ENCODE measurements around the gene OLA1. TPM values are rescaled to one million over a fixed set of nuclear protein-coding genes. Genes with fewer than 3 reads are reported as not detected.

Gene OLA1
- total RNA-seq, result 10 to 100 TPM; 72.7 to 85.1 (median 78.3) TPM

DNA sequence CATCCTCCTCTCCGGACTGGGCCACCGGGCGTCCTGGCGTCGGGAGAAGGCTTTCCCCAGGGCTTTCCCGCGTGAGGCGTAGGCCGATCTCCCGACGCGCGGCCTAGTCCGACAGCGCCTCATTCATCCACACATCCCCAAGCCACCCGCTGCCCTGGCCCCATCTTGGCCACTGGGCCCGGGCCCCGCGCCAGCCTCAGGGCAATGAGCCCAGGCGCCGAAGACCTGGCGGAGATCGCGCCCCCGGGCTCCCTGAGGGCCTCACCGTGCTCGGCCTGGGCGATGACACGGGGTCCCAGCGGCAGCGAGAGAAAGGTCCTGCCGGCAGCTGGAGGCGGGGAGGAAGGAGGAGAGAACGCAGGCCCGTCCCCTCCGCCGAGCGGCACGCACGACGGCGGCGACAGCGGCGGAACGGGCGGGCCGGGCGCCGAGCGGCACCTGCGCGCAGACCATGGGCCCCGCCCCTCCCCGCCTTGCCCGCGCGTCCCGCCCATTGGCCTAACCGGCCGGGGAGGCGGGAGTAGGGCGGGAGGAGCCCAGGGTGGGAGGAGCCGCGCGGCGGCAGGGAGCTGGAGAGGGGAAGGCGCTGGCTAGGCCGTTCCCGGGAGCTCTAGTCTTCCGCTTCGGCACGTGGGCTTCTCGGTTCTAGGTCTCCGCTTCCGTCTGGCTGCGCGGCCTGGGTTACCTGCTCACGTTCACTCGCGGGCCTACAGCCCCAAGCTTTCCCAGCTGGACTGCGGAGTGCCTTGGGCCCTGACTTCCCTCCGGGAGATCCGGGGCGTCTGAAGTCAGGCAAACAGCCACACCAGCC, at the start of gene OLA1:
Gene OLA1, minus strand, starts transcription at position 346 of the 811 bp plus-strand sequence. CDS start 1,717 bp downstream, outside the sequence.
- 0% methylated on average over 4 to 12 of the region's 85 CpGs for WGBS, 2 donors
- H3K27me3 ChIP-seq, result no peaks in the 10 kb centered on the region
- DNase-seq, result peak; percentile 68
- peak within 1 kb of the TSS; percentile 71 to 95 (median 86) for H3K4me3 ChIP-seq
- H3K27ac ChIP-seq, result peak within 1 kb of the TSS; percentile 83 to 91 (median 85)
- H3K4me1 ChIP-seq, result peaks cover 5 to 40% (median 10%) of the 10 kb centered on the region in 3 donors
- H3K9me3 ChIP-seq, result no peaks in the 10 kb centered on the region
- H3K36me3 ChIP-seq, result peaks cover 0 to 25% (median 4%) of the 10 kb centered on the region in 3 donors
- intact Hi-C loops (cut with DNase I), result no loop called here
- TF ChIP-seq, protein P1, sequence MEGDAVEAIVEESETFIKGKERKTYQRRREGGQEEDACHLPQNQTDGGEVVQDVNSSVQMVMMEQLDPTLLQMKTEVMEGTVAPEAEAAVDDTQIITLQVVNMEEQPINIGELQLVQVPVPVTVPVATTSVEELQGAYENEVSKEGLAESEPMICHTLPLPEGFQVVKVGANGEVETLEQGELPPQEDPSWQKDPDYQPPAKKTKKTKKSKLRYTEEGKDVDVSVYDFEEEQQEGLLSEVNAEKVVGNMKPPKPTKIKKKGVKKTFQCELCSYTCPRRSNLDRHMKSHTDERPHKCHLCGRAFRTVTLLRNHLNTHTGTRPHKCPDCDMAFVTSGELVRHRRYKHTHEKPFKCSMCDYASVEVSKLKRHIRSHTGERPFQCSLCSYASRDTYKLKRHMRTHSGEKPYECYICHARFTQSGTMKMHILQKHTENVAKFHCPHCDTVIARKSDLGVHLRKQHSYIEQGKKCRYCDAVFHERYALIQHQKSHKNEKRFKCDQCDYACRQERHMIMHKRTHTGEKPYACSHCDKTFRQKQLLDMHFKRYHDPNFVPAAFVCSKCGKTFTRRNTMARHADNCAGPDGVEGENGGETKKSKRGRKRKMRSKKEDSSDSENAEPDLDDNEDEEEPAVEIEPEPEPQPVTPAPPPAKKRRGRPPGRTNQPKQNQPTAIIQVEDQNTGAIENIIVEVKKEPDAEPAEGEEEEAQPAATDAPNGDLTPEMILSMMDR (IDR thresholded peaks at IDR 0.05), result peak in 1 of 6 experiments; percentile 7
- TF ChIP-seq POLR2A (IDR thresholded peaks at IDR 0.05), result peak in 3 of 4 donors; percentile 57 to 84 (median 62)

DNA sequence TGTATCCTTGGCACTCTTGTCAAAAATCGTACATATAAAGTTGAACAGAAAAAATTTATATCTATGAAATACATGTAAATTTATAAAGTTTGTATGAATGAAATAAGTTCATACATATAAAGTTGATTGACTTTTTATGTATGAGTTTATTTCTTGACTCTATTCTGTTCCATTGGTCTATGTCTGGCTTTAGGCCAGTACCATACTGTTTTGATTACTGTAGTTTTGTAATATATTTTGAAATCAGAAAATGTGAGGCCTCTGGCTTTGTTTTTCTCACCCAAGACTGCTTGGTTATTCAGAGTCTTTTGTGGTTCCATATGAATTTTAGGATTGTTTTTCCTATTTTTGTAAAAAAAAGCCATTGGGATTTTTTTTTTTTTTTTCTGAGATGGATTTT, 44.6 kb upstream of the OLA1 start:
- TF ChIP-seq, protein P1 (IDR thresholded peaks at IDR 0.05), result no peak
- TF ChIP-seq POLR2A (IDR thresholded peaks at IDR 0.05), result no peak
- Histone ChIP-seq H3K4me1 (no peaks in the 10 kb centered on the region), H3K27me3 (peaks cover 0 to 9% (median 0%) of the 10 kb centered on the region in 4 donors), H3K9me3 (peaks cover 0 to 13% (median 12%) of the 10 kb centered on the region in 3 donors), H3K36me3 (no peaks in the 10 kb centered on the region), H3K27ac (no peak overlapping the region), H3K4me3 (no peak overlapping the region)
- DNase-seq, result no peak
- WGBS, 2 donors, result 80 to 92% methylated on average over 1 of the region's 1 CpG
- intact Hi-C loops (cut with DNase I), result no loop called here

GRCh38 chr2:174286172-174286571, 37.8 kb upstream of the OLA1 start:
- Histone ChIP-seq H3K4me1 (no peaks in the 10 kb centered on the region), H3K9me3 (no peaks in the 10 kb centered on the region), H3K36me3 (no peaks in the 10 kb centered on the region), H3K27me3 (peaks cover 0 to 40% (median 0%) of the 10 kb centered on the region in 4 donors), H3K4me3 (no peak overlapping the region), H3K27ac (no peak overlapping the region)
- intact Hi-C loops (cut with DNase I), result no loop called here
- WGBS, 2 donors, result 90 to 96% methylated on average over 2 of the region's 2 CpGs
- no peak for TF ChIP-seq POLR2A (IDR thresholded peaks at IDR 0.05)
- TF ChIP-seq, protein P1 (IDR thresholded peaks at IDR 0.05), result no peak
- DNase-seq, result no peak

- intact Hi-C loops (cut with DNase I), result no loop called here
- DNase-seq, result no peak
- H3K27me3 ChIP-seq, result peaks cover 0 to 33% (median 0%) of the 10 kb centered on the region in 4 donors
- H3K4me3 ChIP-seq, result no peak overlapping the region
- TF ChIP-seq, protein P1 (IDR thresholded peaks at IDR 0.05), result no peak
- TF ChIP-seq POLR2A (IDR thresholded peaks at IDR 0.05), result no peak
- H3K4me1 ChIP-seq, result no peaks in the 10 kb centered on the region
- no peak overlapping the region for H3K27ac ChIP-seq
- WGBS, 2 donors, result 46 to 58% methylated on average over 2 of the region's 2 CpGs
- H3K36me3 ChIP-seq, result no peaks in the 10 kb centered on the region
- H3K9me3 ChIP-seq, result no peaks in the 10 kb centered on the region
Observed at GRCh38 chr2:174282441-174282840, 34.1 kb upstream of the OLA1 start.

- intact Hi-C loops (cut with DNase I), result no loop called here
- H3K27me3 ChIP-seq, result peaks cover 0 to 29% (median 0%) of the 10 kb centered on the region in 4 donors
- 44 to 75% methylated on average over 1 of the region's 1 CpG for WGBS, 2 donors
- H3K9me3 ChIP-seq, result no peaks in the 10 kb centered on the region
- TF ChIP-seq POLR2A (IDR thresholded peaks at IDR 0.05), result no peak
- TF ChIP-seq, protein P1 (IDR thresholded peaks at IDR 0.05), result no peak
- DNase-seq, result no peak
- H3K36me3 ChIP-seq, result no peaks in the 10 kb centered on the region
- no peak overlapping the region for H3K4me3 ChIP-seq
- H3K27ac ChIP-seq, result no peak overlapping the region
- H3K4me1 ChIP-seq, result no peaks in the 10 kb centered on the region
Observed at GRCh38 chr2:174281736-174282135, 33.4 kb upstream of the OLA1 start.

Measured in esophagus squamous epithelium (tissue), 5 donors.